ENCODE data around the gene ADCY3.
"Not testable (repeated sequence)": the region's sequence is repeated elsewhere in the genome, so short reads cannot be mapped to it uniquely, and the experiment has no call there.

The ADCY3 gene

DNA sequence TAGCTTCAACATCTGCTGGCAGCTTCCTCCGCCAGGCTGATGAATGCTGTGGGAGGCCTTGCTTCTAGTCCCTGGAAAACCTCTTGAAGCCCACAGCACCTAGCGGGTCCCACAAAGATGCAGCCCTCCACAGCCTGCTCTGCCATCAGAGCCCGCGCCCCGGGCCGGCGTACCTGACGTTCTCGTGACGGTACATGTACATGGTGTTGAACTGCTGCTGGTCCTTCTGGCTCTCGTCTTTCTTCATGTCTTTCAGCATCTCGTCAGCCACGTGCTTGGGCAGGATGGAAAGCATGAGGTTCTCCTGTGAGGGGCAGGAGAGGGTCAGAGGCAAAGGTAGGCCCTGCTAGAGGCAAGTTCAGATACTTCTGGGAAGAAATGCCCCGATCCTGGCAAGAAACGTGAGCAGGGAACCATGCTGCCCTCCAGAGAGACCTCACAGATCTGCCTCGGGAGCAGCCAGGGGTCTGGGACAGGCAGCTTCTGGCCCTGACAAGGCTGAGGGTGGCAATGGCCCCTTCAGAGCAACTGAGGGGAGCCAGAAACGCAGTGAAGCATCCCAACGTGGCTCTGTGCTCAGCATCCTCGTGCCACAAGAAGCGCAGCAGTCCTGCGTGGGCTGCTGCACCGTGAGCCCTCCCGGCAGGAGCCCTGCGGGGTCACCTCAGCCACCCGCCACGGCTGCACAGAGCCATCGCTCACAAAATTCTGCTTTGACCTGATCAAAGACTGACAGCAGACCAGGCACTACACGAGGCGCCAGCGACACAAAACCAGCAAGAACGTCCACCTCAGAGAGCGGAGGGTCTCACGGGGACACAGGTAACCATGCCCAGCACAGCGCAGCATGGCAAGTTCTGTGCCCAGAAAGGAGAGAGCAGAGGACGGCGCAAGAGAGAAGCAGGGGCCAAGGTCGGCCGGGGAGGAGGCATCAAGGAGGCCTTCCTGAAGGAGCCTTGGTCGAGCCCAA lies 77.7 kb downstream of the ADCY3 start:
- DNase-seq, result no peak

DNA sequence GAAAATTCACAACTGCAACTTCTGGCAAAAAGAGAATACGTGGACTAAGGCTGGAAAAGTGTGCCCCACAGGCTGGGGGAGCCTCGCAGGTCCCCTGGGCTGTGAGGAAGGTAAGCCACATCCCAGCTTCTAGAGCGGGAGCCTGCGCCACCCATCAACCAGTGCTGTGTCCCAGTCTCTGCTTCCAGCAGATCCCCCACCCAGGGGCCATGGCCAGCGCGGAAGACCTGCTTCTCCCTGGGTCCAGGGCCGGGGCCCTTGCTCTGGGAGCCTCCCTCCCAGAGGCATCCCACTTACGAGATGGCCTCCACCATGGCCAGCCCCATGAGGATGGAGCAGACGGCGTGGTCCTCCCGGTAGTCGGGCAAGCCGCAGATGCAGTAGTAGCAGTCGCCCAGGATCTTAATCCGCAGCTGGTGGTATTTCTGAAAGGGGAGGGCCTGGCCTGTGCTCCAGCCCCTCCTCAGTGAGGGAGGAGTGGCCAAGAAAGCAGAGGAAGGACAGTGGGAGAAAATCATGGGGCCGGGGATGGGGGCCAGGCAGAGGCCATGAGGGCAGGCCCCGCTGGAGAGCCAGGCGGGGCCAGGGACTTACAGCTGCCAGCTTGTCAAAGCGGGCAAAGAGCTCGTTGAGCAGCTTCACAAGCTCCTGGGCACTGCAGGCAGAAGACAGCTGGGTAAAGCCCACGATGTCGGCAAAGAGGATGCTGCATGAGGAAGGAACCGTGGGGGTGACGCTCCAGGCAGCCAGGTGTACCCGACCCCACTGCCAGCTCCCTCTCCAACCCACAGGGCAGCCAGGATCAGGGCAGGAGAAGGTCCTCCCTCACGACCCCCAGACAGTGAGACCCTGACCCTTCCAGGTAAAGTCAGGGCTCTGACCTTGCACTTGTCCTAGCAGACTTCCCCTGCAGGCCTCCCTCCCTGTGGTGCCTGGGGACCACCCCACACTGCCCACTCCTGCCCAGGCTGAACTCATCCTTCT lies 78.8 kb downstream of the ADCY3 start:
- DNase-seq, result peak in 1 of 2 experiments; percentile 21

DNA sequence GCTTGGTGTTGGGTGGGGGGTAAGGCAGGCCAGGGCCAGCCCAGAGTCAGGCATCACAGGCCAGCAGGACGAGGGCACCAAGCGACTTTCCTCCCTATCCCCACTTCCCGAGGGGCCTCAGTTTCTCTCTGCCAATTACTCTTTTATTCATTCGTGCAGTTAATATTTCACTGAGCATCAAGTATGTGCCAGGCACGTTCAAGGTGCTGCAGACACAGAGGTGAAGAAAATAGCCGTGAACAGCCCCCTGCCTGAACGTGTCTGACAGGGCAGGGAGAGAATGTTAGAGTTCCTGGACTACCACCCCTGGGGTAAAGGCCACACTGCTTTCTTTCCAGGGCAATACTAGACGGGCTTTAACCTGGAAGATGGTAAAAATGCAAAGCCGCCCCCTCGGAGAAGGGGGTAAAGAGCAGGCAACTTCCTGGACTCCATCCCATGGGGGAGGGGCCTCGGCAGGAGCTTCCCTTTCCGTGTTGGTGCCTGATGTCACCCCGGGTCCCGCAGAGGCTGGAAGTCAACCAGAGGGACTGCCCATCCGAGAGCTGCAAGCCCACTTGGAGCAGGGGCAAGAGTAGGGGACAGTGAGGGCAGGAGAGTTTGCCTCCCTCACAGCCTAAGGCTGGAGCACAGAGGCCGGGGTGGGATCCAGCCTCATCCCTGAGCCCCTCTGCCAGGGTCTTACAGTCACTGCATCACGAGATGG lies 79.7 kb downstream of the ADCY3 start:
- DNase-seq, result no peak

DNA sequence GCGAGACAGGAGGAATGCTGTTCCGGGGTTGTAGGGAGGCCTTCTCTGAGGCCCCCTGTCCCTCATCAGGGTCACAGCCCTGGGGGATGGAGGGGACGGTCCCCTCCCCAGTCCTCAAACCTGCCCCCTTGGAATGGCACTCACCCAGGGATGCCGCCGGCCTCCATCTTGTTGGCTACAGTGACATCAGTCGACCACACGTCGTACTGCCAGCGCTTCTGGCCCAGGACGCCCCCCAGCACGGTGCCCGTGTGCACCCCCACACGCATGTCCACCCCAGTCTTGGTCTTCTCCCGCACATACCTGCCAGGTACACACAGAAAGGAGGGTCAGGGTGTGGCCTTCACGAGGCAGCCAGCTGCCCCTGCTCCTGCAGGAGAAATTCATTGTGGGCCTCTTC lies 80.3 kb downstream of the ADCY3 start:
- DNase-seq, result no peak

DNA sequence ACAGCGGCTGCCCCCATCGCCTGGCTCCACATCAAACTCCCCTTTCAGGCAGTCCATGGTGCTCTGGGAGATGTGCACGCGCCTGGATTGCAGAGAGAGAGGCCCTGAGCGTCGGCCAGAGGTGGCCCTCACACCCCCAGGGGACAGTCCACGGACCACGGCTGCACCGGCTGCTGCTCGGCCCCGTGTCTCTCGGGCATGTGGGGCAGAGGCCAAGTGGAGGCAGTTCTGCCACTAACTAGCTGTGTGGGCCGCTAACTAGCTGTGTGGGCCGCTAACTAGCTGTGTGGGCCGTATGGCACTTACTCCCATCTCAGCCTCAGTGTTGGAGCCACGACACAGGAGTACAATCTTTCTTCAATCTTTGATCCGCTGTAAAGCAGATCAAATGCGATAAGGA lies 81.5 kb downstream of the ADCY3 start:
- no peak for DNase-seq

DNA sequence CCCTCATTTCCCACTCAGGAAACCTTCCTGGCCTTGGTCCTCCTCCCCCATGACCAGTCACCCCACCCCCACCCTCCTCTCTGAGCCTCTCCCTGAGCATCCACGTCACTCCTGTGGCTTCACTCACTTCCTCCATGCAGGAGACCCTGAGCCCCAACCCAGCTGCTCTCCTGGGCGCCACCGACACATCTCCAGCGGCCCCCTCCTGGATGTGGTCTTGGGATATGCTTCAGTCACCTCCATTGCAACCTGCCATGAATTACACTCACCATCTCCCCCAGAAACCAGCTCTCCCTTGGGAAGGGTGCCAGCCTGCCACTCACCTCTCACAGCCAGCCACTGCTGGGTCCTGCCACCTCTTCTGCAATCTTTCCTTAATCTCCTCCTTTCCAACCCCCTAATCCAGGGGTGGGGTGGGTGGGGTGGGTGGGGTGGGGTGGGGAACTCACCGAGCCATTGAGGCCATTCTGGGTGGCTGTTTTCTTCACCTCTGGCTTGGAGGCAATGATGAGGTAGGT lies 82.0 kb downstream of the ADCY3 start:
- DNase-seq, result no peak

DNA sequence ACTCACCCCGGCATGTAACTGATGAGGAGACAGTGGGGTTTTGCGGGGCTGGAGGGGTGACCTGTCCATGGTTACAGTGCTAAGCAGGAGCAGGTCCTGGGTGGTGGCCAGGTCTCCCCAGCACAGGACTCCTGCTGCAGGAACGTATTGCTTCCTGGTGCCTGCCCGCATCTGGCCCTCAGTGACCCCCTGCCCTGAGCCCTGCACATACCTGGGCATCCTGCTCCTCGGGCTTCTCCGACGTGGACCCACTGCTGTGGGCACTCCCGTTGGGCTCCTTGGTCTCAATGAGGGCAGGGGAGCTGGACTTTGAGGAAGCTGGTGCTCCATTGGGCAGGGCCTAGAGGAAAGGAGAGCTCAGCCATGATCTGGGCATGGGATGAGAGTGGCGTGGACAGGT lies 83.3 kb downstream of the ADCY3 start:
- DNase-seq, result no peak

DNA sequence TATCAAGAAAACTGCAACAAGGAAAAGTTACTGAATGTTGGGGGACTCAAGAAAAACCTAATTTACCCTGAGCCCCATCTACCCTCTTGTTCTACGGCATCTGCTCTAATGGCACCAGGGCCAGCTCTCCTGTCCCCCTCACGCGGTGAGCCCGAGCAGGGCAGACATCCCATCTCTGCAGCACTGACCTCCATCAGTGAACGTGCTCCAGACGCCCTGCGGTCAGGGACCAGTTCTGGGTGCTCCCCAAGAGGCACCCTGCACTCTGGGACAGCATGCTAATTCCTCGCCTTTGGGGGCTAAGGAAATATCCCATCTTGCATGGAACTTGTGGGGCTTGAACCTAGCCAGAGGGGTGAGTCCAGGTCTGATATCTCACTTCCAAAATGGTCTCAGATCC lies 83.8 kb downstream of the ADCY3 start:
- no peak for DNase-seq

DNA sequence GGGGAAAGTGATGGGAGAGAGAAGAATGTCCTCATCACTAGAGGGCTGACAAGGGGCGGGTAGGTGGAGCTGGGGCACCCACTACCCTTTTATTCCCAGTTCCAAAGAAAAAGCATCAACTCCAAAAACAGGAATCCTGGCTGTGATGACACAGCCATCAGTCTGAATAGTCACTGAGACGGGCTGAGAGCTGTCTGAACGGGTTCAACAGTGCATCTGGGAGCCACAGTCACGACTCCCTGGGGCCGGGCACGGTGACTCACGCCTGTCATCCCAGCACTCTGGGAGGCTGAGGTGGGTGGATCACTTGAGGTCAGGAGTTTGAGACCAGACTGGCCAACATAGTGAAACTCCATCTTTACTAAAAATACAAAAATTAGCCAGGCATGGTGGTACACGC lies 84.6 kb downstream of the ADCY3 start:
- not testable (repeated sequence) for DNase-seq

DNA sequence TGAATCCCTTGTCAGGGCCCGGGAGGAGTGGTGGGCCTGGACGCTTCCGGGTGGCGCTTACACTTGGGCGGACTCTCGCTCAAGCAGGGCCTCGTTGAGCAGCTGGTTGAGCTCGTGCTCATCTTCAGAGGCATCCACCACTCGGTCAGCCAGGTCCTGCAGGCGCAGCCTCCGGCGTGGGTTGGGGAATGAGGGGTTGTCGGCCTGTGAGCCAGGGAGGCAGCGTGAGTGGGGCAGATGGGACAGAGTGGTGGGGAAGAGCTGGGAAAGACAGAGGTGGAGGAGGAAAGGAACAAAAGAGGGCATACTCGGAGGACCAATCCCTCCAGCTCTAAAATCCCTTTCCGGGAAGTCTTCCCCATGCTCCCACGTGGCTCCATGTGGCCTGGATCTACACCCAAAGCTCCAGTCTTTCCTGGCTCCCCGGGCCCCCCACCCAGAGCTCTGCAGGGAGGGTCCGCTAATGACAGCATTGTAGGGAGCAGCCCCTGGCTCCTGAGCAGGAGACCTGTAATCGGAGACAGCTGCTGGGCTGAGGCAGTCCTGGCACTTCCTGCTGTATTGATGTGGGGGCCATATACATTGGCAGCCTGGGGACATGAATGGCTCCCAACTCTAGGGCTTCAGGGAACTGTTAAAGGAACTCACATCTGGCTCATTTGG lies 85.2 kb downstream of the ADCY3 start:
- no peak for DNase-seq

DNA sequence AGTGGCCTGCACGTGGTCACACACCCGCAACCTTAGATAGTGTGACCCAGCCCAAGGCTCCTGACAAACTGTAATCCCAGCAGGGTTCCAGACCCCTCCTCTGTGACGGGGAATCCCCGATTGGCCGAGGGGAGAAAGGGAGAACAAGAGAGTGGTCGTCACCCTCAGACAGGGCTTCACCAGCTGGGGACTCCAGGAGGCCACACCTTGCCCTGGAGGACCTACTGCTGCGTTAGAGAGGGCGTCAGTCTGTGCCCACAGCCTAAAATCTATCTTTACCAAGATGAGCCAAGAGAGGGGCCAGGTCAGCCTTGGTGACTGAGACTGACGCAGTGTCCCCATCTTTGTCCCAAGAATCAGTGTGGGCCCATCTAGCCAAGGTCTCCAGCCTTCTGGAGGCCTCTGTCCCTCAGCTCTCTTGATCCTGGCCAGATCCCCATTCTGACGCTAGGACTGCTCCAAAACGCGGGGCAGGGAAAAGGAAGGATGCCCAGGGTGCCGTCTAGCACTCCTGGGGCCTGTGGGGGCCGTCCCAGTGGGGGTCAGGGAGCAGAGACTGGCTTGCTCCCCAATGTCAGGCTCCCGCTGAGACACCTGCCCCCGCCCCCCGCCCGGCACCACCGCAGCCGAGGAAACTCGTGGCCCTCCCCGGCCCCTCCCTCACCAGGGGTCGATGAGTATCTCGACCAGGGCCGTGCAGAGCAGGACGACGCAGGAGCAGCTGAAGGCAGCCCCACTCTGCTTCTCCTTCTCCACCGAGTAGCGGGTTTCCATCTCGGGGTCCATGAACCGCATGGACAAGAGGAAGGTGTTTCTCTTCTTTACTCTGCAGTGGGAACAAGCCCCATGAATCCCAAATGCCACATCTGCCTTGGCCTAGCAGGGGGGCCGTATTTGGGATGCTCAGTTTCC lies 86.0 kb downstream of the ADCY3 start:
- no peak for DNase-seq

DNA sequence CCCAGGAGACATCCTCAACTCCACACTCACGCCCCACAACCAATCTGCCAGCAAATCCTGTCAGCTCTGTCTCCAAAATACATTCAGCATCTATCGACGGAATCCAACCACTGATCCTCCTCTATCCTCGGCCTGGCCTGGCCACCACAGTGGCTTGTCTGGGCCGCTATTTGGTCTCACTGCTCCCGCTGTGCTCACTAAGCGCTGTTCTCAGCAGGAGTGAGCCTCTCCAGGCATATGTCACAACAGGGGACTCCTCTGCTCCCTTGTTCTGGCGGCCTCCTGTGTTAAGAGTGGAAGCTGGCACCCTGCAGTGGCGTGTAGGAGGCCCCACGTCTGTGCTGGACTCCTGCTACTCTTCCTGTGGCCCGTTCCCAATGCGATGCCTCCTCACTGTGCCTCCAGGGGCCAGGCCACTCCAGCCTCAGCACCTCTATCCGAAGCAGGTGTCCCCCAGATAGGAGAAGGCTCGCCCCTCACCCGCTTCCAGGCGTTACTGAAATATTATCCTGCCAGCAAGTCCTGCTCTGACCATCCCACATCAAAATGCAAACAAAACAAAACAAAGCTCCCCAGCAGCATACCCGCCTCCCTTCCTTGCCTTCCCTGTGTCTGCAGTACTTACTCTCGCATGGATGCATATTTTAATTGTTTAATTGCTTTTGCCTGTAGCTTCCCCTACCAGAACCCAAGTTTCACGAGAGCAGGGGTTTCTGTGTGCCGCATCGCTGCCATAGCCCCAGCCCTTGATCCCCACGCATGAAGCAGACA lies 86.9 kb downstream of the ADCY3 start:
- DNase-seq, result peak in 1 of 2 experiments; percentile 17

DNA sequence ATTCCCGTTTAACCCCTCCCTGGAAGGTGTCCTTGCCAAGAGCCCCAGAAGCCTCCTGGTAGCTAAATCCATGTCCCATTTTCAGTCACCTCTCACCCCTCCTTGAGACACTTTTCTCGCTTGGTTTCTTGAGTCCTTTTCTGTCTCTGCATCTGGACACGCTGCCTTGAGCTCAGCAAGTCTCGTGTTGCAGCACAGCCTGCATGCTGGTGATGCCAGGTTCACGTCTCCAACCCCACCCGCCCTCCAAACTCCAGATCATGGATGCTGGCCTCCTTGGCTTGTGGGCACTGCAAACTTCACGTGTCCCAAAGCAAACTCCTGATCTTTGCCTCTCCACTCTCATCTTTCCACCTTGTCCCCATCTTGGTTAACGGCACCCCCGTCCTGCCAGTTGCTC lies 87.5 kb downstream of the ADCY3 start:
- no peak for DNase-seq

DNA sequence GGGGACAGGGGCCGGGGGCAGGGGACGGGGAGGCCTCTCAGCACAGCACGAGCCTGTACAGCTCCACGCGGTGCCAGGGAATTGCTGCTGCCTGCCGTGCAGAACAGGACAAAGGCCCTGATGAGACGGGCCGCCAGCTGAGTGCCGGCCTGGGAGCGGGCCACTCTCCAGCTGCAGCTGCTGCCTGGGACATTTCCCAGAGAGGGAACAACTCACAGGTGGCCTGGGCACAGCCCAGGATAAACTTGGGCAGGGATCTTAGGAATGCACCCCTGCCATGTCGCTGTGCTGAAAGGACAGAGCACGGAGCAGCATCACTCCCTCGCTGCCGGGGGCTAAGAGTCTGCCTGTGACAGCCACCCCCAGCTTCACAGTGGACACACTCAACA lies 88.0 kb downstream of the ADCY3 start:
- DNase-seq, result peak in 1 of 2 experiments; percentile 22

DNA sequence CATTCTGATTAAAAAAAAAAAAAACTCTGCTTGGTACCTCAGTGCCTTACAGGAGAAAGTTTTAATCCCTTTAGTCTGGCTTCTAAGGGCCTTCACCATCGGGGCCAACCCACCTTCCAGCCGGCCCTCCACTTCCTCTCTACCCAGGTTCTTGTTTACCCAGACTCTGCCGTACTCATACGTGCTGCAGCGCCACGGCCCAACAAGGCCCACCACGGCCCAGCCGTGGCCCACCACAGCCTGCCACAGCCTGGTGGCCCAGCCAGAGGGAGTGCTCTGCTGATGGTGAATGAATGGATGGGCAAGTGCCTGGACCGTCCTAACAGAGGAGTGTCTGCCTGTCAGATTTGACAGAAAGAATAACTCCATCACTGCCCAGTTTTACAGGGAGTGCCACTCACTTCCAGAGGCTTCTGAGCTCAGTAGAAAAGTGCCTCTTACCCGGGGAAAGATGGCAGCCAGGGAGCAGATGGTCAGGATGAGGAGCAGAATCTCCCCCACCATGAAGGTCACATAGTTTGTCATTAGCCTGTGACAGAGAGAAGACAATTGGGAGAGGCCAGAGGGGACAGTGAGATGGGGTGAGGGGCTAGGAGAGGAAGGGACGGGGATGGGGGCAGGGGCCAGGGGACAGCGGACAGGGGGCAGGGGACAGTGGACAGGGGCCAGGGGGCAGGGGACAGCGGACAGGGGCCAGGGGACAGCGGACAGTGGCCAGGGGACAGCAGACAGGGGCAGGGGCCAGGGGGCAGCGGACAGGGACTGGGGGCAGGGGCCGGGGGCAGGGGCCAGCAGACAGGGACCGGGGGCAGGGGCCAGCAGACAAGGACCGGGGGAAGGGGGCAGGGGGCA lies 88.6 kb downstream of the ADCY3 start:
- DNase-seq, result peak in 1 of 2 experiments; percentile 42

DNA sequence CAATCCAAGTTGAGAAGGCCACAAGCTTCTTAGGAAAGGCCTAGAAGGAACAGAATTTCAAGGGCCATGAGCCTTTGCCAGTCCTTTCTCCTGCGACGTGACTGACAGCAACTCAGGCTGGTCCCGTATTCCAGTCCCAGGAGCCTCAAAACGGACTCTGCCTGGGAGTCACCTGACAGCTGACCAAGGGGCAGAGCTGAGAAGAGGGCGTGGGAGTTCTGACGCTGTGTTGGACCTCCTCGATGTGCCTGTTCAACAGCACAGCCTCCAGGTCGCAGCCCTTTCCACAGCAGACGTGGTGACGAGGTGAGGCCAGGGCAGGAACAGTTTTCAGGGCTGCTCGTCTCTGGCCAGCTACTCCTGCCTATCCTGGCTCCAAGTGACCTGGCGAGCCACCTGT lies 89.3 kb downstream of the ADCY3 start:
- no peak for DNase-seq

DNA sequence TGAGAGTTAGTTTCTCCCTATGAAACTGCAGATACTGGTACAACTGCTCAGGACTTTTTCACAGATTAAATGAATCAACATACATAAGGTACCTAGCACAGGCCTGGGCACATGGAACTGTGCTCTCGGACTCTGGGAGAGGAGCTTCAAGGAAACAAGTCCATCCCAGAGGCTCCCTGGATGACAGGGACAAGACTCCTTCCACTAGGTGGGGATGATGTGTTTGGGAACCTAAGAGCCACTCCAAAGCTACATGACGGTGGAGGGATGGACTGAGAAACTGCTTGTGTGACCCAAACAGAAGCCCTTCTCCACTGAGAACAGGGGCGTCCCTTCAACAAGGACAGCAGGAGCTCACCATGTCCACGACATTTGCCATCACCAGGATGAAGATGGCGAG lies 89.7 kb downstream of the ADCY3 start:
- peak; percentile 35 to 50 for DNase-seq

DNA sequence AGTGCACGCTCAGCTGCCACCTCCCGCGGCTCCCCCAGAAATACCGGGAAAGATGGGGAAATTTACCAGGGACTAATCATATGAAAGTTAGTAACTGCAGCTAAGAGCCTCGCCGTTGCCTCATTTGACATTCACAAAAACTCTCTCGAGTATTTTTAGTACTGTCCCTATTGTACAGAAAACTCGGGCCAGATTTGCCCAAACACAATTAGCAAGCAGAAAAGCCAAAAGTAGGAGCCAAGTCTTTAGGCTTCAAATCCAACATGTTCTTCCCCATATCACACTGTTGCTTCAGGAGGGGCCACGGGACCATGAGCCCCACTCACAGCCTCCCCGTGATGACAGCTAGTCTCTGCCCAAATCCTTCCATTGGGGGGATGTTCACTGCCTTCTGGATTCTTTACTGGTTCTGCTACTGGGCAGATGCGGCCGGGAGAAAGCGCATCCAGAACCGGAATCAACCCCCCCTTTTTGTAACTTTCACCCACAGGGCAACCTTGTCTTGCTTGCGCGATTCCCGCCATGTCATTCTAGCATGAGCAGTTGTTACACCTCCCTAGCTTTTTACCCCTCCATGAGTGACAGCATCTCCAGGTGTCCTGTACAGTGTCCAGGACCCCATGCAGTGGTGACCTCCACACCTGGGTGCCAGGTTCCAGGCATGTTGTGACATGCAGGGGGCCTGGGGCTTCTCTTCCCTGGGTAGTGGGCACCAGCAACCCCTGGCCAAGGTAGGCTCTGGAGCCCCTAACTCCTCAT lies 91.6 kb downstream of the ADCY3 start:
- DNase-seq, result no peak

Data from NCI-H524 (cell line).